ENCODE data around the gene MAOA.

DNA sequence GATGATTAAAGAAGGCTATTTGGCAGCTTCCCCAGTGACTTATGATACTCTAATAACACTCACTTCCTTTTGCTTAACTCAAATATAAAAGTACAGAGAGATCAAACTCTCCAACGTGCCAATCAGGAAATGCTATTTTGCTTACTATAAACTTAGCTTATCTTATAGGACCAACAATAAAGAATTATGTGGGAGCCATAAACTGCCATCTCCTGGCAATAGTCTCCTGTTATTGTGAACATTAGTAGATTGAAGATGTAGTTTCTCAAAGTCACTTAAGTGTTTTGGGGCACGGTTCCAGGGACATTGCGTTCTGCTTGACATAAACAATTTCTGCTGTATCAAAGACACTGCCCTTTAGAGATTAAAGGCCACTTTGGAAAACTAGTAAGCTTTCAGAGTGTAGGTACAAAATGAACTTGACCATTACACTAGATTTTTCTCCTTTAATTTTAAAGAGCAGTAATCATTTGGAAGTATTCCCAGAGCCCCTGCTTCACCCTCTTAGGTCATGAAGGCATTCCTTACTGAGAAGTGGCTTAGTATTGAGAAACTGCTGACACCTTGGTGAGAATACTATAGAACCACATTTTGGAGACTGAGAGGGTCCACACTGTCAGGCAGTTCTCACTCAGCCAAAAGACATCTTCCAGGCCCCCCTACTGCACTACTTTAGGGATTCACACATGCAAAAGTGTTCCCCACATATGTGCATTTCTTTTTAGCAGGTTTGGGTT, 51.9 kb downstream of the MAOA start:
- no peak for TF ChIP-seq CTCF (IDR thresholded peaks at IDR 0.05)
- no peak for TF ChIP-seq POLR2A (IDR thresholded peaks at IDR 0.05)

Data from lower leg skin (tissue), 3 donors.